ENCODE results near the gene LY6G6C.
"Not testable (repeated sequence)": the region's sequence is repeated elsewhere in the genome, so short reads cannot be mapped to it uniquely, and the experiment has no call there.

LY6G6C gene

DNA sequence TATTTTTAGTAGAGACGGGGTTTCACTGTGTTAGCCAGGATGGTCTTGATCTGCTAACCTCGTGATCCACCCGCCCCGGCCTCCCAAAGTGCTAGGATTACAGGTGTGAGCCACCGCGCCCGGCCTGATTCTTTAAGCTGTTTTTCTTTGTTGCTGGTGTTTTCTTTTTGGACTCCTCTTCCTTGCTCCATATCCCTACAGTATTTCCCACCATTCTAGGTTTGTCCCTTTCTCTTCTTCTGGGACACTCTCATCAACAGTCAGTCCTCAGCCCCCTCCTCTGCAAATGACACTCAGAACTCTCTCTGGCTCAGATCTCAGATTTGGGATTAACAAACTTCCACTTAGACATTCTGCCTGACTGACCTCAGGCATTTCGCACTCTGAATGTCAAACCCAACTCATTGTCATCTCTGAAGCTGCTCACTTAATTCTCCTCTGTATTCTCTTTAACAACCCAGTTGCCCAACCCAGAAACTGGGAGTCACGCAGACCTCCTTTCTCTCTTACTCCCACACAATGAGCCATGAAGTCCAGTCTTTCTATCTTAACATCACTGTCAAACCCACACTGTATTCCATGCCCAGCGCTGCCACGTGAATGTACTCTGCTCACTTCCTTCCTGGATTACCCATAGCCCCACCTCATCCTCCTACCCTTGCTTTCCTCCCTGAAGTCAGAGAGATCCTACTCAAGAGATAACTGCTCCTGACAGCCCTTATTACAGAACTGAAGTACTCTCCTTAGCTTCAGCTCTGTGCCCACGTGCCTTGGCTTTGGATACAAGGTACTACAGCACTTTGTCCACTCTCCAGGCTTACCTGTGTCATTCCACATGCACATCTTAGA, 4.2 kb upstream of the LY6G6C start:
- no peak for DNase-seq

DNA sequence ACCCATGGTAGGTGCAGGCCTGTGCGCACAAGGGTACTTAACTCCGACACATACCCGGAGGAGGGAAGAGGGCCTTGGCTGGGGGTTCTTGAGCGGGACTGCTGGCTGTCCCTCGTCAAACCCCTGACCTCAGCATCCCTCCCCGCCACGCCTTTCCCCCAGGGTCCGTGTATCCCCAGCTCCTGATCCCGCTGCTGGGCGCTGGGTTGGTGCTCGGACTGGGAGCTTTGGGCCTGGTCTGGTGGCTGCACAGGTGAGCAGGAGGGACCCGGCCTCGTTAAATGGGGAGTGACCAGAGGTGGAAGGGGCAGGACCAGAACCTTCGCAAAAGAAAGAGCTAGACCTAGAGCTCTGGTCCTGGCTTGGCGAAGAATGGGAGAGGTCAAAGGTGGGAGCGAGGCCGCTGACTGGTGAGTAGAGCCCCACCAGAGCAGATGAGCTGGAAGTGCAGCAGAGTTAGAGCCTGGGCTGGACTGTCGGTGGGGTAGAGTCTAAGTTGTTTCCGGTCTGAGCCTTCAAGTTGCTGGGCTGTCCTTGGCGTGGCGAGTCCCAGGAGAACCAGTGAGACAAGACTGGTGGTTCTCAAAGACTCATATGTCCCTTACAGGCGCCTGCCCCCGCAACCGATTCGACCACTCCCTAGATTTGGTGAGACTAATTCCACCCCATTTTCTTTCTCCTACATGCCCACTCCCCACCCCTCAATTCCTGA, 2.6 kb upstream of the LY6G6C start:
- DNase-seq = no peak

DNA sequence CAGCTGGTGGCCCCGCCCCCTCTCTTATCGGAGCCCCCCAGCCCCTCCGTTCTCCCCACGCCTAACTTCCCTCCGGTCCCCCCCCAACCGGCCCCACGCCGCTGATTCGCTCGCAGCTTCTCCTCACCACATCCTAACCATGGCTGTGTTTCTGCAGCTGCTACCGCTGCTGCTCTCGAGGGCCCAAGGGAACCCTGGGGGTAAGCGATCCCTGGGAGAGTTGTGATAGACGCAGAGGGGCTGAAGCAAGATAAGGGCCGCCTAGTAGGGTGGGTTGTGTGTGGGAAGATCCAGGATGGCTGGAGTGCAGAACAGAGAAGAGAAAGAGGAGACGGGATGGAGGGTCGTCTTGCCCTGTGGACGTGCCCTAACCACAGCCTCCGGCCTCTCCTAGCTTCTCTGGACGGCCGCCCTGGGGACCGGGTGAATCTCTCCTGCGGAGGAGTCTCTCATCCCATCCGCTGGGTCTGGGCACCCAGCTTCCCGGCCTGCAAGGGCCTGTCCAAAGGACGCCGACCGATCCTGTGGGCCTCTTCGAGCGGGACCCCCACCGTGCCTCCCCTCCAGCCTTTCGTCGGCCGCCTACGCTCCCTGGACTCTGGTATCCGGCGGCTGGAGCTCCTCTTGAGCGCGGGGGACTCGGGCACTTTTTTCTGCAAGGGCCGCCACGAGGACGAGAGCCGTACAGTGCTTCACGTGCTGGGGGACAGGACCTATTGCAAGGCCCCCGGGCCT, 1.9 kb upstream of the LY6G6C start, which contains the start of gene MPIG6B:
MPIG6B (plus strand) TSS at position 129 of the 735 bp plus-strand sequence; CDS start at position 140, 11 bp downstream.
- no peak for DNase-seq

DNA sequence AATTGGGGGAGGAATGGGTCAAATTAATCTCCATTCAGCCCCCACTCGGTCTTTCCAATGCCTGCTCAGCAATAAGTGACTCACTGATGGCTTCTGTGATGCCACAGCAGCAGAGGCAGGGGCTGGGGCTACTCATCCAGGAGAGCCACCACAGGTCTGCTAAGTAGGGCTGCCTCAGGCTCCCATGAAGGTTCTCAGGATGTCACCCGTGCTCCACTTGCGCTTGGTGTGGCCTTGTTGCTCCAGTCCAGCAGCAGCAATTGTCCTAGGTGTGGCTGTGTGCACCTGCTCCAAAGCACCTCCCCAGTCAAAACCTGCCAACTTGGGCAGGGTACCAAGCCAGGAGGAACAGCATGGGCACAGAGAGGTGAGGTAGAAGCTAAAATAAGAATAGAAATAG, 627 bp upstream of the LY6G6C start:
- no peak for DNase-seq

DNA sequence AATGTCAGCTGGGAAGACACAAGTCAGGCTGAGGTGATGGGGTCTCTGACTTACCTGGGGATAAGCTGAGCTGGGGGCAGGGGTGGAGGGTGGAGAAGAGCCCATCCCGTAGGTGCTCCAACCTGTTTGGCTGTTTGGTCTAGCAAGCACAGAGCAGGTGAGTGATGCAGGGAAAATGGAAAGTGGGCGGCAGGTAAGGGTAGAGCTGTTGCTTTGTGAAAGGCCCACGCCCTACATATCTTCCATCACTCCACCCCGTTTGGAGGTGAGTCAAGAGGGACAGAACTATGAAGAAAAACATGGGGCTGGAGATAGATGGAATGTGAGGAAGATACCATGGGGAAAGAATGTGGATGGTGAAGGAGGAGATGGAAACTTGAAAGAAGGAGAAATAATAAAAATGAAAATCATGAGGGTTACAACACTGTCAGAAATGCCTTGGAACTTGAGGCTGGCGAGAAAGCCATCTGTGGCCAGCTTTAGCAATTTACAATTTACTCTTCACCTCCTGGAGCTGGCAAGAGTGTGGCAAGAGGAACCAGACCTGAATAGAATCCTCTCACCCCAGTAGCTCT, 1.3 kb downstream of the LY6G6C start:
- no peak for DNase-seq

DNA sequence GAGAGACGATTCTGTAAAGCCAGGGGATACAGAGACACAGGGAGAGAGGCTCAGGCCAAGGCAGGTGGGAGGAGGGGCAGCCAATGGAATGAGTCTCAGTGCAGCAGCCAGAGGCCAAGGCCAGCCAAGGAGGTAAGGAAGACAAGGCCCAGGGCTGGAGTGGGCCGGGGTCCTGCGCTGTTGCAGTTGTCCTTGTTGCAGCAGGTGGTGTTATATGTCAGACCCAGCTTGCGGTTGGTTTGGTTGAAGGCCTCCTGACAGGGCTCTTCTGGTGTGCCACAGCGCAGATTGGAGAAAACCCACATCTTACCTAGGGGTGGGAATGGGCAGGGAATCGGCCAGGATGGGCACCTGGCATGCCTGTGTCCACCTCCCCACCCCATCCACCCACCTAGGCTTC, 2.5 kb downstream of the LY6G6C start:
- DNase-seq = no peak

DNA sequence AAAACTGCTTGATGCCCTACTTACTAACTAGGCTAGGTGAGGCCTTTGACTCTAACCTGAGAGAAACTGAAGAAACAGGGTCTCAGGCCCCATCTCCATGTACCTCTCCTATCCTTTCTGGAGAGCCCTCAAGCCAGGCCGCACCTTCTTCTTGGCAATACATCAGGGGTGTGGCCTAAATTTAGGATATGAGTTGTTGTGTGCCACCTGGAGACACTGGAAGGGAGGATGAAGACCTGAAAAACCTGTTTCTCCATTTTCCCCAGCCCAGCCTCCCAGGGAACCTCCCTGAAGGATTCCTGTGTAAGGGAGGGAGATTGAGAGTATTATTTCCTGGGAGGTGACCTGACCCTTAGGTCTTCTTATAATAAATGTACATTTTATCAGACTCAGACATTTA, 3.3 kb downstream of the LY6G6C start:
- DNase-seq = no peak

DNA sequence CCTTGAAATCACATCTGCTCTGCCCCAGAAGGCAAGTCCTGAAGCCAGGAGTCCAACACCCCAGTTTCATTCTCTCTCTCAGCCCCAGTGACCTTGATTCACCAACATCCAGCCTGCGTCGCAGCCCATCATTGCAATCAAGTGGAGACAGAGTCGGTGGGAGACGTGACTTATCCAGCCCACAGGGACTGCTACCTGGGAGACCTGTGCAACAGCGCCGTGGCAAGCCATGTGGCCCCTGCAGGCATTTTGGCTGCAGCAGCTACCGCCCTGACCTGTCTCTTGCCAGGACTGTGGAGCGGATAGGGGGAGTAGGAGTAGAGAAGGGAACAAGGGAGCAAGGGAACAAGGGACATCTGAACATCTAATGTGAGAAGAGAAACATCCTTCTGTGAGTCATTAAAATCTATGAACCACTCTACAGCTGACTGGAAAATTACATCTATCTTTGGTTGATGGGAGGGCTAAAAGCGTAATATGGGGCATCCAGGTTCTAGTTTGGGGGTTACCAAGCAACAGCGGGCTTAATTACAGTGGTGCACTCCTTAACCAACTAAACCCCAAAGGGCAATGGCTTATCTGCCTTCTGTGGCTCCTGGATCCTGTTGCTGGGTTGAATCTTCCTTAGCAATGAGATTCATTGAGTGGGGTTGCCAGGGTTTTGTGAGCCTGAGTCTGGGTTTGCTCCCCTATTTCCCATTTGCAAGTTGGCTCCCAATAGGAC, 3.9 kb downstream of the LY6G6C start:
- no peak for DNase-seq

DNA sequence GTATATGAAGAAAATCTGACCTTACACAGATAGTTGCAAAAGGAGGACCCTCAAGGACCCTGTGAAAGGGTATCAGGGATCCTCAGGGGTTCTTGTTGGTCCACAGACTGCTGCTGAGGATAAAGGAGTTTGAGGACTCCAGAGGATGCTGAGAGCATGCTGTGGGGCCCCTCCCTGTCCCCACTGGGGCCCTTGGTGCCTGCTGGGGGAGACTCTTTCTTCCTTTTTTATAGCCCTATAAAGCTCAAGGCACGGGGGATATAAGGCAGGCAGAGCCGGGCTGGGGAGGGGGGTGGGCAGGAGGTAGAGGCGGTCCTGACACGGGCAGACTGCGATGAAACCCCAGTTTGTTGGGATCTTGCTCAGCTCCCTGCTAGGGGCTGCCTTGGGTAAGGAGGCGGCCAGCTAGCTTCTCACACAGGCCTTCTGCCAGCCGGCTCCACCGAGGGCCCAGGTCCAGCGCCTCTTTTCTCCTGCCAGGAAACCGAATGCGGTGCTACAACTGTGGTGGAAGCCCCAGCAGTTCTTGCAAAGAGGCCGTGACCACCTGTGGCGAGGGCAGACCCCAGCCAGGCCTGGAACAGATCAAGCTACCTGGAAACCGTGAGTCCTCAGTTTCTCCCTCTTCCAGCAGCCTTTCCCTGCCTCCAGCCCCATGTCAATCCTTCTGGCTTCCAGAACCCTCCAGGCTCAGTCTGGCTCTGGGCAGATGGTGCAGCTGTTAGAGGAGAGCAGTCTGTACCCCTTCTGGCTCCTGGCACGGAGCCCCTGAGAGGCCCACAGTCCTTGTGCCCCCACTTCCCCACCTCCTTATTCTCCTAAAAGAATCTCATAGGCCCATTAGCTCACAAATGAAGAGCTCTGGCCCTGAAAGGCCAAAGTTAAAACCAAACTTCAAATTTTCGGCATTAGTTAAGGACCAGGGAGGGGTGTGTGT, 6.3 kb downstream of the LY6G6C start, which contains the start of gene LY6G6D:
LY6G6D (plus strand) TSS at position 327 of the 937 bp plus-strand sequence; CDS start at position 335, 8 bp downstream.
- no peak for DNase-seq

DNA sequence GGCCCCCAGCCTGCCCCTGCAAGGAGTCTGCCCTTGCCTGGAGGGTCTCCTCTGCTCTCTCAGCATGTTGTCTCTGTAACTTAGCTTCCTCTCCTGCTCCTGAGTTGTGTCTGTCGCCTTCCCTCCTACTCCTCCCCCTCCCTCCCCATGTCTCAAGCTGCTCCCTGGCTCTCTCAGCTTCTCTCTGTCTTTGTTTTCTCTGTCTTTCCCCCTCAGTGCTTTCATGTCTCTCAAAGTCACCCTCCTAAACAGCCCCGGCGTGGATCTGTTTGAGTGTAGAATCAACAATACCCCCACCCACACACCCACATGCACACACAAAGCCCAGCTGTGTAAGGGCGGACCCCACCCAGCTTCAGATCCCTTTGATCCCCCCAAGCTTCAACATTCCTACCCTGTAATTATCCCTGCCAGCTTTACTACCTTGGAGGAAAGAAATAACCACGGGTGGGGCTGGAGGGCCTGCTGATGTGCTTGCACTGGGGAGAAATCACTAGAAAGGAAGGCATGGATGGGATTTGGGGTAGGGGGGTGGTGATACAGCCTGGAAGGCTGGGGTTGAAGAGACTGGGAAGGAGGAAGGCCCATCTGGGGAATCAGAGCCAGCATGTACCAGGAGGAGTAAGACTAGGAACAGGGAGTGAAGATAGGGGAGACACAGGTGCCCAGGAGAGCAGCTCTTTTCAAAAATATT, 7.4 kb downstream of the LY6G6C start:
- DNase-seq = no peak

DNA sequence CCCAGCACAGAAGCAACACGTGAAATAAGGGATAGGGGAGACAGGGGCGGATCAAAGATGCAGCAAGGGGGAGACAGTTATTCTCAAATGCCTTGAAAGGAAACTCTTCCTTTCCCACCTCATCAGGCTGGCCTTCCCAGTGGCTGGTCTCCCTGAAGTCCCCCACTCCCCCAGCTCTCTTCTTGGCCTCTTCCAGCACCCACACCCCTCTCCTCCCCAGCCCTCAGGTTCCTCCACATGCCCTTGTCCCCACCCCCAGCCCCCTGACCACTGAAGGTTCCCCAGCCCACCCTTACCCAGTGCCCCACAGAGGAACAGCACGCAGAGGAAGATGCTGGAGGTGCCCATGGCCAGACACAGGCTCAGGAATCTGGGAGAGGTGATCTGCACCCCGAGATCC, 8.1 kb downstream of the LY6G6C start:
- DNase-seq = no peak

DNA sequence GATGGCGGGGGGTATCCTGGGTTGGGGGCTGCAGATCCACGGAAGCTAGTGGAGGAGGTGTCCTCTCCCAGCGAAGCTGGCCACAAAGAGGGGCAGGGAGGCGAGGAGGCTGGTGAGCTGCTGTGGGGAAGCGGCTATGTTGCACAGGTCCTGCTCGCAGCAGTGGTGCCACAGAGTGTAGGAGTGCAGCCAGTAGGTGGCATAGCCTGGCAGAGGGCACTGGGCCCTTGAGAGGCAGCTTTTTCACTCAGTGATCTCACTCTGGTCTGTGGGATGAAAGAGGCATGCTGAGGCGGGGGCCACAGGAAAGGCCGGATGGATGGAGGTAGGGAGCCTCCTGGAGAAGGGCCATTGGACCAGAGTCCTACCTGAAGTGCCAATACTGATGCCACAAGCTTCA, 9.2 kb downstream of the LY6G6C start:
- DNase-seq = no peak

DNA sequence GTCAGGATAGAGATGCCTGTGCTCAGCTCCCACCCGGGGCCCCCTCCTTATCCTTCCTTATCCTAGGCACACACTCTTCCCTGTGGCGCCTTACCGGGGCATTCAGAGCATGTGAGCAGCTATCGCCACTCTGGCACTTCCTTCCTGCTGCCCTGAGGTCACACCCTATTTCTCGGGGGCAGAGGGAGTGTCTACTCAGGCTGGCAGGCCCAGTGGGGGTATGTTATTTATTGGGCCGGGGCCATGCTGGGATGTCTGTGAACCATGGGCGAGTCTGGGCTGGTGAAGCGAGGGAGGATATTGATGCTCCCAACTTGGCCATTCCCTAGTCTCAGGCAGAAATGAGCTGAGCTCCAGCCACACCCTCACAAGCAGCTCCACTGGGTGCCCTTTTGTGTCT, 10.3 kb downstream of the LY6G6C start:
- DNase-seq = no peak

DNA sequence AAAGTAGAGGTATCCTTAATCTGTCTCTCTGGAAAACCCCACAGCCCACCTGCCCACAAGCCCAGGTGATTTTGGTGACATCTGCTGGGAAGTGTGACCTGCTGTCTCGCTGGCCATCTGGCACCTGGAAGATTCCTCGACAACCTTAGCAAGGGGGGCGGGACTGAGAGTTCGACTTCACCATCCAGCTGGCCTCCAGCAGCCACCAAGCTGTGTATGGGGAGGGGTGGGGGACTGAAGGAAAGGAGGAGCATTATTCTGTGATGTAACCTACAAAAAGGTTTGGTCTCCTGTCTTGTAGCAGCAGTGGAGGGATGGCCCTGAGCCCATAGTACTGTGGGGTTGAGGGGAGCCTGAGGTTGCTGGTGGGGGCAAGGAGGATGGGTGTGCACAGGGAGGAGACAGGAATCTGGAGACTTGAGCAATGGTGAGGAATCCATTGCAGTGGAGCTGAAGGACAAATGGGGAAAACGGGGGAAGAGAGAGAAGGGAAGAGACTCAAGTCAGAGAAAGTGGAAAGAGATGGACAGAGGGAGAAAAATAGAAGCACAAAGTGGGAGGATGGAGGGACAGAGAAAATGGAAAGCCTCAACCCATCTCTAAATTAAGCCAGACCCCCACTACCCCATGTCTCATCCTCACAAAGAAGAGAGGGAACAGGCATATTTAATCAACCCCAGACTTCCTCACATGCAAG, 10.9 kb downstream of the LY6G6C start:
- DNase-seq = no peak

DNA sequence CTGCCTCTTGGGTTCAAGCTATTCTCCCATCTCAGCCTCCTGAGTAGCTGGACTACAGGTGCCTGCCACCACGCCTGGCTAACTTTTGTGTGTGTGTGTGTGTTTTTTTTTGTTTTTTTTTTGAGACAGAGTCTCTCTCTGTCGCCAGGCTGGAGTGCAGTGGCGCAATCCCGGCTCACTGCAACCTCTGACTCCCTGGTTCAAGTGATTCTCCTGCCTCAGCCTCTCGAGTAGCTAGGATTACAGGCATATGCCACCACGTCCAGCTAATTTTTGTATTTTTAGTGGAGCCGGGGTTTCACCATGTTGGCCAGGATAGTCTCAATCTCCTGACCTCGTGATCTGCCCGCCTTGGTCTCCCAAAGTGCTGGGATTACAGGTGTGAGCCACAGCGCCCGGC, 12.4 kb downstream of the LY6G6C start:
- DNase-seq = not testable (repeated sequence)

DNA sequence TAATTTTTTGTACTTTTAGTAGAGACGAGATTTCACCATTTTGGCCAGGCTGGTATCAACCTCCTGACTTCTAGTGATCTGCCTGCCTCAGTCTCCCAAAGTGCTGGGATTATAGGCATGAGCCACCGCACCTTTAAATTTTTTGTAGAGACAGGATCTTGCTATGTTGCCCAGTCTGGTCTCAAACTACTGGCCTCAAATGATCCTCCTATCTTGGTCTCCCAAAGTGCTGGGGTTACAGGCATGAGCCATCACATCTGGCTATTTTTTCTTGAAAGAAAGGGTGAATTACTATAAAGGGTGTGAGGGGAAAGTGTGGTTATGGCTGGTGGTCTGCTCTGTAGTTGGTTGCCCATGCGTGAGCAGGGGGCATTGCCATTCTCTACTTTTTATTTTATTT, 13.3 kb downstream of the LY6G6C start:
- no peak for DNase-seq

DNA sequence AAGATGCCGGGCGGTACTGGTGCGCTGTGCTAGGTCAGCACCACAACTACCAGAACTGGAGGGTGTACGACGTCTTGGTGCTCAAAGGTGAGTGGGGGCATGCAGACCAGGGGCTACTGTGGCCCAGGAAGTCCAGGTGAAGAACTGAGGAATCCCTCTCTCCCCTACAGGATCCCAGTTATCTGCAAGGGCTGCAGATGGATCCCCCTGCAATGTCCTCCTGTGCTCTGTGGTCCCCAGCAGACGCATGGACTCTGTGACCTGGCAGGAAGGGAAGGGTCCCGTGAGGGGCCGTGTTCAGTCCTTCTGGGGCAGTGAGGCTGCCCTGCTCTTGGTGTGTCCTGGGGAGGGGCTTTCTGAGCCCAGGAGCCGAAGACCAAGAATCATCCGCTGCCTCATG, 13.8 kb downstream of the LY6G6C start:
- DNase-seq = no peak

DNA sequence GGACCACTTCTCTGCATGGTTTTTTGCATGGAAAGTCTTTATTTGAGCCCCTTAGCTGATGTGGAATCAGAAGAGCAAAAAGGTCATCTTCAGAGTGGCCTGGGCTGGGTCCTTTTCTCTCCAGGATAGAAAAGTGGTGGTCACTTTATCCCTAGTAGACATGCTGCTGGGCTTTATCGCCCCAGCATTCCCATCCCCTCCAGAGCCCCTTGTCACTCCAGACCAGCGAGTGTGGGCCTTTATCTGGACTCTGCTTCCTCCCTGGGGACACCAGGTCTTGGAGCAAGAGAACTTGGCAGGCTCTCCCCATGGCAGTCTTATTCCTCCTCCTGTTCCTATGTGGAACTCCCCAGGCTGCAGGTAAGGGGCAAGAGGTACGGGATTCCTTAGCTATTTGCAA, 14.9 kb downstream of the LY6G6C start, which contains the start of gene LY6G6F:
LY6G6F (plus strand) TSS at position 268 of the 400 bp plus-strand sequence; CDS start at position 309, 41 bp downstream.
- no peak for DNase-seq

DNA sequence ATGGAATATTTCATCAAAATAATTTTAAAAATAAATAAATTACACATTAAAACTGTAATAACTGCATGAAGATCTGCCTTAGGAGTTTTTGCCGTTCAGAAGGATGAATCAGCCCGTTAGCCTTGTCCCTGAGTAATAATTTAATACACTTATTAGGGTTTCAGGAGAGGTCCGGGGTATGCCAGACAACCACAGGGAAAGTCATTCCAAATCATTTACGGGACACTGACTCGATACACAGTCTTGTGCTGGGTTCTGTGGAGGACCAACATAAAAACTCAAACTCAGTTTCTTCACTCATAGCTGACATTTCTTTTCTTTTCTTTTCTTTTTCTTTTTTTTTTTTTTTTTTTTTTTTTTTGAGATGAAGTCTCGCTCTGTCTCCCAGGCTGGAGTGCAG, 15.6 kb downstream of the LY6G6C start:
- no peak for DNase-seq

Measured in activated effector memory CD4-positive, alpha-beta T cell treated with Interleukin-2 at 50 U/mL for 16 hours (primary cell).